NCI-H345 treated with DMSO at 0.1 percent for 48 hours (cell line): ENCODE measurements around the gene MGRN1.
A peak's percentile ranks its signal among the peaks of the same experiment; 100 is the strongest.

Source experiments
- DNase-seq: peaks from one replicate; lab custom pipeline; 2025; ENCODE audit not compliant: unreplicated experiment; lab: John Stamatoyannopoulos, UW

Gene MGRN1

GRCh38 chr16:4623593-4623992 lies 1.0 kb upstream of the MGRN1 start:
- DNase-seq = no peak

GRCh38 chr16:4624827-4625559 lies 367 bp downstream of the MGRN1 start:
- no peak for DNase-seq

GRCh38 chr16:4625560-4626159 lies 1.0 kb downstream of the MGRN1 start:
- no peak for DNase-seq

DNA sequence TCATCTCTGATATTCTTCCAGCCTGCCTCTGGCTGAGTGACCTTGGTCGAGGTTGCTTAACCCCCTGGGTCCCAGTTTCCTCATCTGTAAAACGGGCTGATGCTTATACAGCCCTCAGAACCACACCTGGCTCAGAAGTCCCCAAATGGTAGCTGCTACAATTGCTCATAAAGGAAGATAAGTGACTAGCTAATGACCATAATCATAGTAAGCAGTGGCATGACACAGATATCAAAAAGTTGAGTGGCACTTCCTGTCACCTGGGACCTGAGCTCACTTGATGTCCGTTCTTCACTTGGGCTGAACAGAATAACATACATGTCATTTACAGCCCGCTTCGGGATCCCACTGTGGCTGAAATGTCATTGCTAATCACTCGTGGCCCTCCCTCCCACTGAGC lies 1.8 kb downstream of the MGRN1 start:
- DNase-seq = no peak

GRCh38 chr16:4628283-4628682 lies 3.7 kb downstream of the MGRN1 start:
- no peak for DNase-seq

DNA sequence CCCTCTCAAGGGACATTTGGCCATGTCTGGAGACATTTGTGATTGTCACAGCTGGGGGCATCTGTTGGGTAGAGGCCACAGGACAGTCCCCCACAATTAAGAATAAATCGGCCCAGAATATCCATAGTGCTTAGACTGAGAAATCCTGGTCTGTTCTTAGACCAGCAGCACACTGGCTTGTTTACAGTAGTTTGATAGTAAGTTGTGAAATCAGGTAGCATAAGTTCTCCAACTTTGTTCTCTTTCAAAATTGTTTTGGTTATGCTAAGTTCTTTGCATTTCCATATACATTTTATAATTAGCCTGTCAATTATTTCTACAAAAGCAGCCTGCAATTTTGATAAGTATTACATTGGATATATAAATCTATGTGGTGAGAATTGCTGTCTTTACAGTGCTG lies 6.8 kb downstream of the MGRN1 start:
- no peak for DNase-seq

GRCh38 chr16:4633910-4634635 lies 9.4 kb downstream of the MGRN1 start:
- no peak for DNase-seq

DNA sequence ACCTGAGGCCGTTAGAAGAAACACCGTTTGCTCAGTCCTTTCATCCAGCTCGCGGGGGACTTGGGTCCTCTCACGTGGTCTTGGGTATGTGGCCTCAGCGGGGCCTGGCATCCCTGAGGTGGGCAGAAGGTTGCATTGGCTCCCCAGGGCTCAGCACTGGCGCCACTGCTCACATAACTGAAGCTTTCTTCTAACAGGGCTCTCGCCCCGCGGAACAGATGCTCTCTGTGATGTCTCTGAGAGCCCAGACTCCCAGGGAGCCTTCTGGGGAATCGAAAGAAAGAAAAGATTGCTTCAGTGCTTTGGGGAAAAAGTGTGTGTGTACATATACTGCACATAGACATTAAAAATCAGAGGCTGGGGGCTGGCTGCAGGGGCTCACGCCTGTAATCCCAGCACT lies 10.1 kb downstream of the MGRN1 start:
- no peak for DNase-seq

DNA sequence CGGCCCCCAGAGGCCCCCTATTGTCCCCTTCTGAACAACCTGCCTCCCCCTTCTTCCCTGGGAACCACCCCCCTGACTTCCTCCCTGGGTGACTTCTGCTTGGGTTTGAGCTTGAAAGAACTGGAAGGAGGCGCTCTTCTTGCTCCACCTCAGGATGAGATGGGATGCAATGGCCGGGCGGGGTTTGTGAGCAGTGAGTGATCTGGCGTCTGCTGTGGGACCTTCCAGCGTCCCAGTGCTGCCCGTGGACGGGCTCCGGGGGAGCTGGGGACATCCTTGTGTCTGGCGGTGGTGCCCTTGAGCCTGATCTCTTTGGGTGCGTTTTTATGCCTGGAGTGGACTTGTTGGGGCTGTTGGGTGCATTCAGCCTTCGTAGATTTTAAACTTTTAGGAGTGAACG lies 11.6 kb downstream of the MGRN1 start:
- DNase-seq = no peak

- no peak for DNase-seq
Observed at GRCh38 chr16:4637501-4638166, 13.0 kb downstream of the MGRN1 start.

- DNase-seq = no peak
Observed at GRCh38 chr16:4639899-4640509, 15.4 kb downstream of the MGRN1 start.

- DNase-seq = no peak
Observed at GRCh38 chr16:4640572-4641305, 16.1 kb downstream of the MGRN1 start.

DNA sequence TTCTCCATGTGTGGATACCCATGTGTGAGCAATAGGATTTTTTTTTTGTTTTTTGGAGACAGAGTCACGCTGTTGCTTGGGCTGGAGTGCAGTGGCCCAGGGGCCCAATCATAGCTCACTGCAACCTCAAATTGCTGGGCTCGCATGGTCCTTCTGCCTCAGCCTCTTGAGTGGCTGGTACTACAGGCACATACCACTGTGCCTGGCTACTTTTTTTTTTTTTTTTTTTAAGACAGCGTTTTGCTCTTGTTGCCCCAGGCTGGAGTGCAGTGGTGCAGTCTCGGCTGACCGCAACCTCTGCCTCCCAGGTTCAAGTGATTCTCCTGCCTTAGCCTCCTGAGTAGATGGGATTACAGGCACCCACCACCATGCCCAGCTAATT lies 16.7 kb downstream of the MGRN1 start:
- DNase-seq = no peak

DNA sequence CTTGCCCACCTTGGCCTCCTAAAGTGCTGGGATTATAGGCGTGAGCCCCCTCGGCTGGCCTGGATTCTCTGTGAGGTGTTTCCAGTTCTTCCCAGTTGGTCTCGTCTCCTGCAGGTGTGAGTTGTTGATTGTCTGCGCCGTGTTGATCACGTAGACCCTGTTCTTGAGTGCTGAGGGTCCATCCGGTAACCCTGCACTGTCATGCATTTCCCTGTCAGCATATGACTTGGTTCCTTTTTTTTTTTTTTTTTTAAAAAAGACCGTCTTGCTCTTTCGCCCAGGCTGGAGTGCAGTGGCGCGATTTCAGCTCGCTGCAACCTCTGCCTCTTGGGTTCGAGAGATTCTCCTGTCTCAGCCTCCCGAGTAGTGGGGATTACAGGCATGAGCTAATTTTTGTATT lies 17.3 kb downstream of the MGRN1 start:
- no peak for DNase-seq

DNA sequence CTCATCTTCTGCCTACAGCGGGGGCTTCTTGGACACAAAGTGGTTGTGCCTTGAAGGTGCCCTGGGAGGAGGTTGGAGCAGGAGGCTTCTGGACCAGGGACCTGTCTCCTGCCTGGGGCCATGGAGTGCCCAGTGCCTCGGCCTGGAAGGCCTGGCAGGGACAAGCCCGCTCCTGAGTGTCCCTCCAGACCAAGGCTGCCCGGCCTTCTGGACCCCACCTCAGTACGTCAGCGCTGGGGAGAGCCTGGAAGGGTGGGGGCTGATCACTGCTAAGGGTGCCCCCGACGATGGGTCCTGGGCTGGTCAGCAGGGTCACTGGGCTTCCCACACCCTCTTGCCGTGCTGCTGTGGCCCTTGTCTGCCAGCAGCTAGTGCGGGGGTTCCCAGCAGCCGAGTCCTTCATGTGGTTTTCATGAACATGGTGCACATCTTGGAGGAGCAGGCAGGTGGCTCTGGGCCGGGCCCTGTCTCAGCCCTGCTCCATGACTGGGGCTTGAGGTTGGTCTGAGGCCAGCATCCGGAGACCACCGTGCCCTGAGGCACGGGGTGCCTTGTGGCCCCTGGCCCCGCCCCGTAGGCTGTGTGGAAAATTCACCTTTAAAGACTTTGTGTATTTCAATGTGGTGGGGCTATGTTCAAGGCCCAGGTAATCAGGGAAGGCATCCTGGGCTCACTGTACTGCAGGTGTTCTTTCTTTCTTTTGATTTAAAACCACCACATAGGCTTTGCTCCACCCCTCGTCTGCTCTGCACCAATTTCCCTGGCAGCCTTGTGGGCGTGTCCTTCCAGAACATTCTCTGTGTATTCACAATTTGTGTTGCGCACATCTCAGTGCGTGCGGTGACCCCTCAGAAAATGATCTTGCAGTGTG lies 22.4 kb downstream of the MGRN1 start:
- no peak for DNase-seq

DNA sequence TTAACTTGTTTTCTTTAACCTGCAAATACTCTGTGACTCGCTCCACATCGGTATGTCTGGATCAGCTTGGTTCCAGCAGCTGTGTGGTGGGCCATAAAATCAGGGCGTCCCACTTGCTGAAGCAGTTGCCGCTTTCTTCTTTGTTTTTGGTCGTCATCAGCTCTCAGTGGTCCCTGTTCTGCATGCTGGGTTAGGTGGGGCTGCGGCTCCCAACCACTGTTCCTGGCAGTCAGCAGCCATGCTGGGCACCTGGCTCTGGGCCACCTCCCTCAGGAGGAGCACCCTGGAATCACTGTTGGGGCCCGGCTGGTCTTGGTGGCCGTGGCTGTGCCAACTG lies 23.0 kb downstream of the MGRN1 start:
- DNase-seq = no peak

DNA sequence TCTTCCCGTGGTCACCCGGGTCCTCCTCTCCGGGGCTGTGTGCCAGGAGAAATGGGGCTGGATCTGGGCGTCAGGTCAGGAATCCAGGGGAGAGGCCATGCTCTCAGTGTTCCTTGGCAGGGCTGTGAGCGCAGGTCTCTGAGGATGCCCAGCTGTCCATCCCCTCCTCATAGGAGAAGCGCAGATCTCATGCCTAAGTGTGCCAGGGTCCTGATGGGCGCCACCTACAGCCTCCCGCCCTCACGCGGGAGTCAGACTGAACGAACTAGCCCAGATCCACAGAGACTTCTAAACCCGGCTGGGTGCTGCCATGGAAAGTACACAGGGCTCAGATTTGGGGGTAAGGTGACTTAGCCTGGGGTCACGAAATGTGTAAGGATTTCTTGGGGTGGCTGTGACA lies 24.3 kb downstream of the MGRN1 start:
- no peak for DNase-seq

- DNase-seq = no peak
Observed at GRCh38 chr16:4649744-4650442, 25.3 kb downstream of the MGRN1 start.

GRCh38 chr16:4650443-4651074 lies 25.9 kb downstream of the MGRN1 start:
- DNase-seq = peak; percentile 20
